IPS-18a (cell line): ENCODE measurements around the gene TMEM223.

Experiments used
- H3K27ac ChIP-seq: one replicate; pipeline ENCODE4 v1.5.1; 2013; ENCODE audit warnings: low read length
- H3K27me3 ChIP-seq: one replicate; pipeline ENCODE4 v1.6.1; 2013; ENCODE audit warnings: mild to moderate bottlenecking, low read length; ENCODE audit not compliant: control insufficient read depth, insufficient read depth
- H3K36me3 ChIP-seq: one replicate; pipeline ENCODE4 v1.6.1; 2013; ENCODE audit warnings: low read depth, low read length; ENCODE audit not compliant: control insufficient read depth
- H3K4me1 ChIP-seq: one replicate; pipeline ENCODE4 v1.6.1; 2013; ENCODE audit warnings: low read depth, low read length; ENCODE audit not compliant: control insufficient read depth
- H3K4me3 ChIP-seq: one replicate; pipeline ENCODE4 v1.5.1; 2013; ENCODE audit warnings: low read length
- H3K9ac ChIP-seq: one replicate; pipeline ENCODE4 v1.6.1; 2013; ENCODE audit warnings: mild to moderate bottlenecking, low read length, moderate library complexity
- H3K9me3 ChIP-seq: one replicate; pipeline ENCODE4 v1.6.1; 2013; ENCODE audit warnings: low read depth, low read length; ENCODE audit not compliant: control insufficient read depth

TMEM223 gene

DNA sequence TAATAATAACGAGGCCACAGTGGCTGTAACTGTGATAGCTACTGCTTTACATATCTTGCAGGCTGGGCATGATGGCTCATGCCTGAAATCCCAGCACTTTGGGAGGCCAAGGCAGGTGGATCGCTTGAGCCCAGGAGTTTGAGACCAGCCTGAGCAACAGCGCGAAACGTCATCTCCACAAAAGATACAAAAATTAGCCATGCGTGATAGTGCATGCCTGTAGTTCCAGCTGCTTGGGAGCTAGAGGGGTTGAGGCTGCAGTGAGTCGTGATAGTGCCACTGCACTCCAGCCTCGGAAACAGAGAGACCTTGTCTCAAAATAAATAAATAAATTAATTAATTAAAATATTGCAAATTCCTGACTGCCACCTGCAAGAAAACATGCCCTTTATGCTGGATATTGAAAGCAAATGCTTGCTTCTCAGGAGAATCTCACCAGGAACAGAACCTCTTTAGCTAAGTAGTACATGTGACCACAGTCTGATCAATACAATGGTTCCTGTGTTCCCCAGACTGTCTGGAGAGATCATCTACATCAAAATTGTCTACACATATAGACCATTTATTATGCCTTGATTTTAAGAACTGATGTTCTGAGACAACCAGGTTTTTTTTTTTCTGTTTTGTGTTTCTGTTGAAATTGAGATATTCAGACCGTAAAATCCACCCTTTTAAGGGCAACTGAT lies 44.2 kb downstream of the TMEM223 start:
- no peaks in the 10 kb centered on the region for H3K4me1 ChIP-seq
- peaks cover 20% of the 10 kb centered on the region for H3K36me3 ChIP-seq
- H3K9me3 ChIP-seq: no peaks in the 10 kb centered on the region
- no peaks in the 10 kb centered on the region for H3K27me3 ChIP-seq
- no peak overlapping the region for H3K4me3 ChIP-seq
- H3K9ac ChIP-seq: no peak overlapping the region
- no peak overlapping the region for H3K27ac ChIP-seq
